GM12865 (cell line): Measurements from ENCODE around the gene VPS37D.

Experiments
- DNase-seq: peaks from one replicate; pipeline ENCODE4 v3.0.0; 2010; ENCODE audit warnings: low read depth
- H3K4me3 ChIP-seq: 2 replicates; pipeline ENCODE4 v1.5.1; 2011; ENCODE audit warnings: mild to moderate bottlenecking, low read depth, low read length, control low read depth
- CTCF ChIP-seq: IDR thresholded peaks from 2 replicates; pipeline ENCODE4 v1.5.1; 2011; ENCODE audit warnings: low read length, control low read depth, low read depth, inconsistent platforms; ENCODE audit not compliant: insufficient read depth; ENCODE audit errors: missing control alignments

Gene VPS37D

GRCh38 chr7:73702226-73702625 is 34.6 kb downstream of the VPS37D start:
- no peak for TF ChIP-seq CTCF
- no peak overlapping the region for H3K4me3 ChIP-seq
- no peak for DNase-seq

DNA sequence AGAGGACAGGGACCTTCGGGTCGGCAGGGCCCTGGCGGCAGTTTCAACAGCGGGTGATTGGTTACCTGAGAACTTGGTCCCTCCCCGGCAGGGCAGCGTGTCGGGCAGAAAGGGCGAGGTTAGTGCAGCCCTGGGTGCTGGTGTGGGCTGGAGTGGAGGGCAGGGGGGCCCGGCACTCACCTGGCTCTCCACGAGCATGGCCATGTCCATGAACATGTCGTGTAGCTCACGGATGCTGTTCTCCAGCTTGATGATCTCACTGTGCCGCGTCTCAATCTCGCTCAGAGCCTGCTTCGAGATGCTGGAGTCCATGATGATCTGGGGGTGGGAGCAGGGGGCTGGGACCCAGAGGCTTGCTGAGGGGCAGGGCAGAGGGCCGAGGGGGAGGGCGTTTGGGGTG is 35.0 kb downstream of the VPS37D start:
- DNase-seq, result no peak
- H3K4me3 ChIP-seq, result no peak overlapping the region
- TF ChIP-seq CTCF, result no peak

DNA sequence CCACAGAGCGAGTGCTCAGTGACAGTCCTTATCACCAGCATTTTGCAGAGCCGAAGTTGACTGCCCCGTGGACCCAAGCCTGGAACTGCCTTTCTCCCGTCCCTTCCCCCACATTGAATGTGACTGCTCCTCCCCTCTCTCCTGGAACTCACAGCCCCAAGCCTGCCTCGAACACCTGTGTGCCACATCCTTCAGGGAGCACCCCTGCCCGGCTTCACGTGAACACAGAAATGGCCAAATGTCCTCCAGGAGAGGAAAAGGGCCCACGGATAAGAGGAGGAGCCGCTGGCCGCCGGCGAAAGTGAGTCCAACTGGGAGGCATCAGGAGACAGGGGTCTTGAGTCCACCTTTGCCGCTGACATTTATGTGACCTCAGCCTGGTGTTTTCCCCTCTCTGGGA is 35.6 kb downstream of the VPS37D start:
- H3K4me3 ChIP-seq, result no peak overlapping the region
- no peak for DNase-seq
- TF ChIP-seq CTCF, result no peak

- DNase-seq, result no peak
- TF ChIP-seq CTCF, result no peak
- no peak overlapping the region for H3K4me3 ChIP-seq
Measured at GRCh38 chr7:73703757-73704639, 36.4 kb downstream of the VPS37D start.

GRCh38 chr7:73704640-73705550 is 37.3 kb downstream of the VPS37D start:
- TF ChIP-seq CTCF, result no peak
- no peak overlapping the region for H3K4me3 ChIP-seq
- DNase-seq, result no peak

DNA sequence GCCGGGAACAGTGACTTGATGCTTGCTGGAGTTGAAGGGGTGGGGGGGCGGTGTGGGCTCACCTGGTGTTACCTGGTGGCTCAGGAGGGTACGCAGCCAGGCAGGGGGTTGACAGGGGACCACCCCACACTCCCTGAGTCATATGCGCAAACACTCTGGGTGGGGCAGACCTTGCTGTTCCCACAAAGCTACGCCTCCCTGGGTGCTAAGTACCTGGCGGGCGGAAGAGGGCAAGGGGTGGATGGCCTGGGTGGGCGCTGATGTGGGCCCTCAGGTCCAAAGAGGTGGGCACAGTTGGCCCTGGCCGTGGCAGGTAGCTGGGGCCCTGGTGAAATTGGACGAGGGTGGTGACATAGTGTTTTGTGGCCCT is 37.9 kb downstream of the VPS37D start:
- no peak for TF ChIP-seq CTCF
- no peak for DNase-seq
- H3K4me3 ChIP-seq, result no peak overlapping the region
